GM19372 (cell line): Measurements from ENCODE around the gene RCAN1.
"Not testable (repeated sequence)": the region's sequence is repeated elsewhere in the genome, so short reads cannot be mapped to it uniquely, and the experiment has no call there.

ENCODE experiments used
- ATAC-seq: cut with Tn5 transposase; IDR thresholded peaks from one replicate; pipeline ENCODE4 v1.9.1; 2021; ENCODE audit warnings: mild to moderate bottlenecking, low read depth, moderate library complexity; ENCODE audit not compliant: unreplicated experiment

RCAN1 gene

DNA sequence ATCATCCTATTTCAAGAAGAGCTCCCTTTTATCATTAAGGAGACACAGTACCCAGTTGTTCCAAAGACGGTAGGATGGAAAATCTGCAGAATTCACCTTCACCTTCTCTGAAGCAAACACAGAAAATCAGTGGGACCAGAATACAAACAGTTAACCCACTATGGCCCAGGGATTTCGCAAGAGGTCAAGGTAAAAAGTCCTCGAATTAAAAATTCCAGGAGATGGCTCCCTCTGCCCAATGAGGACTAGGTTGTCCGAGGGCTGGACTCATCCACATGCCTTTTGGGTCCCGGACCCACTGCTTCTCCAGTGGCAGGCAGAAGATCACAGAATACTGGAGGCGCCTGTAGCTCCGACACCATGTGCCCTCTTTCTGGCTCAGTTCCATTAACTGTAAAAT, 42.9 kb downstream of the RCAN1 start:
- ATAC-seq: no peak

GRCh38 chr21:34570313-34570712, 44.6 kb downstream of the RCAN1 start:
- ATAC-seq: no peak

- ATAC-seq: no peak
Measured at GRCh38 chr21:34569381-34569979, 45.4 kb downstream of the RCAN1 start.

- not testable (repeated sequence) for ATAC-seq
Measured at GRCh38 chr21:34568801-34569200, 46.1 kb downstream of the RCAN1 start.

- no peak for ATAC-seq
Measured at GRCh38 chr21:34567604-34568155, 47.2 kb downstream of the RCAN1 start.

DNA sequence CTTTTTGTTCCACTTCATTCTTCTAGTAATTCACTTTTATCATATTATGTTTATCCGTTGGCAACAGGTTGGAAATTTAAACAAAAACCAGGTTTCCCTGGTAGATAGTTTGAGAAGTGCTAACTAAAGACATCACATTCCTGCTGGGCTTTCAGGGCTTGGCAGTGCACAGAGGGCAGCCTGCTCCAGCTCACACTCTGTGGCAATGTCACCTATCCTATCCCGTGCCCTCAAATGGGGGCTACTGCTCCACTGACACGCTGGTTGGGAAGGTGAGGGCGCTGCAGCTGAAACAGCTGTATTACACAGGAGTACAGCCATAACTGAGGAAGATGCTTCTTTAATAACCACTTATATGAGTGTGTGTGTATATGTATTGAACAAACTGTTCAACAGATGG, 49.7 kb downstream of the RCAN1 start:
- no peak for ATAC-seq

GRCh38 chr21:34563370-34563769, 51.5 kb downstream of the RCAN1 start:
- ATAC-seq: not testable (repeated sequence)

DNA sequence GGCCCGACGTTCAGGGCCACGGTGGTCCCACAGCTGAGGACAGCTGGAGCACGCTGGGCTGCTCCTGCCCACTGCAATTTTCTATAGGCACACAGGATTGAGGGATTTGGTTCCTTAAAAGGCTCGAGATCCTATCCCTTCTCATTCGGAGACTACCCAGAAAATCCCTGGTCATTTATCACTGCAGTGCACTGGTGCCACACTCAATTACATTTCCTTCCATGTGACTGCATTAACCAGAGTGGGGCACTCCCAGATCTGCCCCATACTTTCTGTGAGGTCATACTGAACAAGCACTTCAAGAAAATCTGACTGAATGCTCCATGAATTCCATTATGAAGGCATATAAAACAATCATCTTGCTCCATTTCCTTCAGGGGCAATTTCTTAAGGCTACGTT, 53.1 kb downstream of the RCAN1 start:
- ATAC-seq: no peak

GRCh38 chr21:34560609-34561008, 54.3 kb downstream of the RCAN1 start:
- ATAC-seq: no peak

- ATAC-seq: no peak
Measured at GRCh38 chr21:34560021-34560420, 54.9 kb downstream of the RCAN1 start.

DNA sequence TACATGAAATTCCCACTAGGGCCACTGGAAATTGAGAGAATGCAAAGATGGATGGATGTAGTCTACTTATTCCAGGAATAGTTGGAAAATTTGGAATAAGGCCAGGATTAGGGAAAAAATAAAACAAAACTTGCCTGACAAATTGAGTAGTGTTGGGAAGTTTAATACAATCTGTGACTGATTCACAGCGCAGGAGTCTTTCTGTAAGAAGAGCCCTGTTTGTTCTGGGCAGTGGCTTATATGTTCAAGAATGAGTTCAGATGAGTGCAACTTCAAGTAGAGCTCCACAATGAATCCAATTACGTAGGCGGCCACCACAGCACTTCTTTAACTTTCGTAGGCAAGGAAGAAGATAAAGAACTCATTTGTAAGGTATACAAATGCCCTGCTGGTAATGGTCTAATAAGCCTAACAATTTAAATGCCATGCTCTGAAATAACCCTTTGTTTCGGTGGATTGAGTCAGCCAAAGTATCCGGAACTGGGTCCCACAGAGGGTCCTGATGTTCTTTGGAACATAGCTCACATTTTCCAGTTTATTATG, 55.8 kb downstream of the RCAN1 start:
- no peak for ATAC-seq

- ATAC-seq: no peak
Measured at GRCh38 chr21:34558166-34558565, 56.7 kb downstream of the RCAN1 start.

GRCh38 chr21:34557261-34557660, 57.7 kb downstream of the RCAN1 start:
- ATAC-seq: no peak

GRCh38 chr21:34554670-34555069, 60.2 kb downstream of the RCAN1 start:
- not testable (repeated sequence) for ATAC-seq

GRCh38 chr21:34554227-34554626, 60.7 kb downstream of the RCAN1 start:
- ATAC-seq: no peak

DNA sequence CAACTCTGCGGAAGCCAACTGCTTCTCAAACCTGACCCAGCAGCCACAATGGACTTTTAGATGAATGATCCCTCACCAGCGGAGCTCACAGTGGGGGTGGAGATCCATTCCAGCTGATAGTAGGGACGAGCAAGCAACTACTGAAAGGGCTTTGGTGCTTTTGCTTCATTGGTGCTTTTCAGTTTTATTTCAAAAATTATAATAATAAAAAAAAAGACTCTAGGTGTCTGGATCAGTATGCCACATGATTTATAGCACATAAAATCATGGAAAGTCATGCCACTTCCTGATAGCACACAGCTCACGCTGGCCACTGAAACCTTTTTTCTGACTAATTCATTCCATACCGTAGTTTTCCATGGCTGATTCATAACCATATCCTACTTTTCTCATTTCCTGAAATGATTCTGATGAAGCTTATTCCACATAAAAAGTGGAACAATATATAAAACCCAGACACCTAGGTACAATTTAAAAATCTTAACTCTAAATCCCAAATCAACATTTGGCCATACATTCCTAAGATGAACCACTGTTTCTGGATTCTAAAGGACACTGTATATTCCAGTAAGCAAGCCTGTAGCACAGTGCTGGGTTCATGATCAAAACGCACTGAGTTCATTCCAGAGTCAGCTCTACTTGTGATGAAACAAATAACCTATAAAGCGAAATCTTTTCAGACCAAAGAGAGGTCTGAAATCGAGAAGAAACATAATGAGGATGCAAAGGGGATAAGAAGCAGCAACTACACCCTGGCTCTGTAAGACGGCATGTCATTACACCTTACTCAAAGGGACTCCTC, 61.6 kb downstream of the RCAN1 start:
- no peak for ATAC-seq

- no peak for ATAC-seq
Measured at GRCh38 chr21:34552360-34553098, 62.4 kb downstream of the RCAN1 start.

- no peak for ATAC-seq
Measured at GRCh38 chr21:34550182-34550799, 64.6 kb downstream of the RCAN1 start.

GRCh38 chr21:34548781-34549376, 66.0 kb downstream of the RCAN1 start:
- ATAC-seq: no peak

DNA sequence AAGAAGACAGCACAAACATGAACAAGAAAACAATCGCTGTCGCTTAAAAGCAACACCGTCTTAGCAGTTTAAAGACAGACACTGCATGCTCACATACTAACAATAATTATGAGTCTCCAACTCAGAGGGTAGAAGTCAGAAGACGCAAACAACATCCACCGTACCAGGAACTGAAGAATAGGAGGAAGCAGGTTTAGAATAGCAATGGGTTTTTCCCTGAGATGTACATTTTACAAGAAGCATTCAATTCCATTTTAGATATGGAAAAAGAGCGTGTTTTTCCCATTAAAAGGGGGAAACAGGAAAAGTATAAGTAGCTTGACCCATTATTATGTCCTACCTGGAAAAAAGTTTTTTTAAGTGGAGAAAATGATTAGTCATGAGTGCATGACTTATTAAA, 68.4 kb downstream of the RCAN1 start:
- ATAC-seq: no peak
